Liver (tissue), 9 donors: ENCODE results near the gene NFE2L2. TPM values are rescaled to one million over a fixed set of nuclear protein-coding genes. Genes with fewer than 3 reads are reported as not detected.

Experiments
- DNase-seq: peaks from one replicate; pipeline ENCODE4 v3.0.0-alpha.2; 2017; ENCODE audit warnings: low spot score
- H3K27ac ChIP-seq, 2 donors: one replicate each; pipeline ENCODE4 v1.7.0; 2013; ENCODE audit warnings: inconsistent platforms in 2 of 2, low read length in 2 of 2, control low read depth in 1 of 2, low read depth in 1 of 2, mild to moderate bottlenecking in 1 of 2
- H3K27me3 ChIP-seq, 4 donors: one replicate each; pipeline versions ENCODE4 v1.6.1 to v1.7.0; 2013; ENCODE audit warnings: low read length in 3 of 4, inconsistent platforms in 1 of 4, mild to moderate bottlenecking in 1 of 4, moderate library complexity in 1 of 4; ENCODE audit not compliant: control insufficient read depth in 4 of 4, insufficient read depth in 4 of 4
- H3K36me3 ChIP-seq, 4 donors: one replicate each; pipeline versions ENCODE4 v1.6.1 to v1.7.0; 2013; ENCODE audit warnings: low read length in 3 of 4, mild to moderate bottlenecking in 3 of 4, low read depth in 1 of 4, moderate library complexity in 1 of 4; ENCODE audit not compliant: control insufficient read depth in 4 of 4, insufficient read depth in 3 of 4
- H3K4me1 ChIP-seq, 4 donors: one replicate each; pipeline versions ENCODE4 v1.6.1 to v1.7.0; 2013; ENCODE audit warnings: low read length in 3 of 4, mild to moderate bottlenecking in 3 of 4, moderate library complexity in 1 of 4; ENCODE audit not compliant: control insufficient read depth in 4 of 4, insufficient read depth in 4 of 4
- H3K4me3 ChIP-seq, 3 donors: one replicate each; pipeline versions ENCODE4 v1.6.1 to v1.7.0; 2013; ENCODE audit warnings: low read length in 3 of 3, control low read depth in 1 of 3, low read depth in 1 of 3, mild to moderate bottlenecking in 1 of 3
- H3K9ac ChIP-seq, 2 donors: one replicate each; pipeline ENCODE4 v1.7.0; 2013; ENCODE audit warnings: low read length in 2 of 2, mild to moderate bottlenecking in 2 of 2, moderate library complexity in 2 of 2, control low read depth in 1 of 2, low read depth in 1 of 2
- H3K9me3 ChIP-seq, 4 donors: one replicate each; pipeline versions ENCODE4 v1.6.1 to v1.7.0; 2013; ENCODE audit warnings: low read length in 3 of 4; ENCODE audit not compliant: control insufficient read depth in 4 of 4
- ATF3 ChIP-seq: IDR thresholded peaks from 2 replicates; pipeline ENCODE4 v1.6.1; 2016; ENCODE audit warnings: antibody characterized with exemption
- CTCF ChIP-seq: fragments of 150-350 bp; IDR thresholded peaks from 2 replicates; pipeline ENCODE4 v1.5.1; 2017; ENCODE audit warnings: improper control_type of control experiment, low read depth, low read length; ENCODE audit not compliant: missing input control
- EGR1 ChIP-seq, 2 donors: IDR thresholded peaks; 2 replicates each; pipeline ENCODE4 v1.6.1; 2016 to 2018; ENCODE audit warnings: antibody characterized with exemption in 2 of 2, low read depth in 2 of 2
- FOXA1 ChIP-seq: IDR thresholded peaks from 2 replicates; pipeline ENCODE4 v1.6.1; 2016; ENCODE audit warnings: antibody characterized with exemption
- FOXA2 ChIP-seq: IDR thresholded peaks from 2 replicates; pipeline ENCODE4 v1.6.1; 2016; ENCODE audit warnings: antibody characterized with exemption
- GABPA ChIP-seq, 2 donors: IDR thresholded peaks in 1 of 2; conservative IDR thresholded peaks in 1 of 2; 2 replicates each; pipeline ENCODE4 v1.6.1; 2016; ENCODE audit warnings: antibody characterized with exemption in 2 of 2, mild to moderate bottlenecking in 1 of 2, moderate library complexity in 1 of 2
- HNF4A ChIP-seq, 2 donors: conservative IDR thresholded peaks; 2 replicates each; pipeline ENCODE4 v1.6.1; 2016; ENCODE audit warnings: antibody characterized with exemption in 2 of 2, mild to moderate bottlenecking in 2 of 2
- HNF4G ChIP-seq: IDR thresholded peaks from 2 replicates; pipeline ENCODE4 v1.6.1; 2016; ENCODE audit warnings: antibody characterized with exemption
- MAX ChIP-seq: IDR thresholded peaks from 2 replicates; pipeline ENCODE4 v1.6.1; 2016; ENCODE audit warnings: antibody characterized with exemption
- NR2F2 ChIP-seq: IDR thresholded peaks from 2 replicates; pipeline ENCODE4 v1.6.1; 2016; ENCODE audit warnings: antibody characterized with exemption
- RAD21 ChIP-seq, 2 donors: IDR thresholded peaks; 2 replicates each; pipeline ENCODE4 v1.6.1; 2016; ENCODE audit warnings: antibody characterized with exemption in 2 of 2, mild to moderate bottlenecking in 2 of 2
- TAF1 ChIP-seq: conservative IDR thresholded peaks from 2 replicates; pipeline ENCODE4 v1.6.1; 2016; ENCODE audit warnings: antibody characterized with exemption, mild to moderate bottlenecking
- YY1 ChIP-seq: IDR thresholded peaks from 2 replicates; pipeline ENCODE4 v1.6.1; 2016; ENCODE audit warnings: antibody characterized with exemption, mild to moderate bottlenecking
- WGBS: extraction: QIAGEN DNeasy Blood & Tissue Kit; methylation state at CpG from one replicate; pipeline ENCODE4 v1.1.7; 2013; 5-methylcytosine and 5-hydroxymethylcytosine counted together
- polyA plus RNA-seq, 2 donors: library from polyadenylated mRNA; stranded (reverse) in 1 of 2; unstranded in 1 of 2; fragments of 200-250 nt in 1 of 2; fragments of >200 nt in 1 of 2; fragmentation: Nextera tagmentation in 1 of 2; extraction: Ambion mirVana in 1 of 2; gene quantifications; one replicate each; pipeline versions ENCODE4 v1.2.1 to v1.2.3, GENCODE V29; 2013 to 2015
- total RNA-seq, 2 donors: library from RNA; depleted of rRNA; stranded (reverse); fragments of >200 nt; gene quantifications; one replicate each; pipeline ENCODE4 v1.2.3, GENCODE V29; 2014
- TF ChIP-seq, protein P1 (sequence below): IDR thresholded peaks from 2 replicates; pipeline ENCODE4 v1.6.1; 2016; ENCODE audit warnings: antibody characterized with exemption
- donor health status: healthy.
- donor health status: healthy.
- donor health status: healthy.
- donor health status: healthy.
- donor health status: healthy.

Gene NFE2L2
- total and polyA plus RNA-seq, 4 donors: 22.5 to 31.0 (median 27.1) TPM

GRCh38 chr2:177237932-177238331 is 26.6 kb downstream of the NFE2L2 start:
- no peak overlapping the region for H3K27ac ChIP-seq

DNA sequence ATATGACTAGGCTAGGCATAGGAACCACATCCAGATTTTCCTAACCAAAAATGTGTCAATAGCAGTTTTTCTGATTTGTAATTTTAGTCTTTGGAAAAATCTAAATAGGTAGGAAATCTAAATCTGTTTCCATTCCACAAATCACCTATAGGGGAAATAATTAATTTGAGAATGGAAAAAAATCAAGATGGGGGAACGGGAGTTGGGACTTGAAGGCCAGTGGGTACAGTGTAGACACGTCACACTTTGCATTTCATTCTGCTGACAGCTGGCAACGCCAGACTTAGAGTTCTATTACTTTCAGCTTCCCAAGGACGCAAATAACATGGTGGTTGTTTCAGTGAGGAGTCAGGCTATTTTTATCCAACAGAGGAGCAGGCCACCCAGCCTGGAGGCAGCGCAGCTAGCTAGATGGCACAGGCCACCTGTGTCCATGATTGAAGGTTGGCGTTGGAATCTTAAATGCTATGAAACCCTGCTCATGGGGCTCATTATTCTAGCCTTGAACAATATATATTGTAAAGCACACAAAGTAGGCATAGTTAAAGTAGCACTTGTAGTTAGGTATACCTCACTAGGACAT is 28.6 kb downstream of the NFE2L2 start:
- Histone ChIP-seq H3K4me1 (peaks cover 5 to 30% (median 24%) of the 10 kb centered on the region in 4 donors), H3K36me3 (peaks cover 0 to 34% (median 29%) of the 10 kb centered on the region in 4 donors), H3K9me3 (no peaks in the 10 kb centered on the region), H3K9ac (no peak overlapping the region), H3K4me3 (no peak overlapping the region), H3K27ac (no peak overlapping the region), H3K27me3 (no peaks in the 10 kb centered on the region)
- WGBS: 95% methylated on average over 6 of the region's 6 CpGs
- no peak for DNase-seq
- TF ChIP-seq HNF4G: no peak
- TF ChIP-seq, protein P1, sequence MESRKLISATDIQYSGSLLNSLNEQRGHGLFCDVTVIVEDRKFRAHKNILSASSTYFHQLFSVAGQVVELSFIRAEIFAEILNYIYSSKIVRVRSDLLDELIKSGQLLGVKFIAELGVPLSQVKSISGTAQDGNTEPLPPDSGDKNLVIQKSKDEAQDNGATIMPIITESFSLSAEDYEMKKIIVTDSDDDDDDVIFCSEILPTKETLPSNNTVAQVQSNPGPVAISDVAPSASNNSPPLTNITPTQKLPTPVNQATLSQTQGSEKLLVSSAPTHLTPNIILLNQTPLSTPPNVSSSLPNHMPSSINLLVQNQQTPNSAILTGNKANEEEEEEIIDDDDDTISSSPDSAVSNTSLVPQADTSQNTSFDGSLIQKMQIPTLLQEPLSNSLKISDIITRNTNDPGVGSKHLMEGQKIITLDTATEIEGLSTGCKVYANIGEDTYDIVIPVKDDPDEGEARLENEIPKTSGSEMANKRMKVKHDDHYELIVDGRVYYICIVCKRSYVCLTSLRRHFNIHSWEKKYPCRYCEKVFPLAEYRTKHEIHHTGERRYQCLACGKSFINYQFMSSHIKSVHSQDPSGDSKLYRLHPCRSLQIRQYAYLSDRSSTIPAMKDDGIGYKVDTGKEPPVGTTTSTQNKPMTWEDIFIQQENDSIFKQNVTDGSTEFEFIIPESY: no peak
- TF ChIP-seq RAD21 (IDR thresholded peaks at IDR 0.05): no peak
- TF ChIP-seq FOXA2: no peak
- TF ChIP-seq CTCF: no peak
- TF ChIP-seq ATF3: no peak
- no peak for TF ChIP-seq TAF1
- TF ChIP-seq GABPA (IDR thresholded peaks at IDR 0.05 in 1 of 2, conservative IDR thresholded peaks at IDR 0.05 in 1 of 2): no peak
- no peak for TF ChIP-seq HNF4A (conservative IDR thresholded peaks at IDR 0.05)
- TF ChIP-seq EGR1 (IDR thresholded peaks at IDR 0.05; ENCODE audit: low read depth in 2 of 2): no peak

More at GRCh38 chr2:177237932-177238331, 26.6 kb downstream of the NFE2L2 start:
- no peak for DNase-seq
- Histone ChIP-seq H3K36me3 (peaks cover 0 to 14% (median 10%) of the 10 kb centered on the region in 4 donors), H3K27me3 (no peaks in the 10 kb centered on the region), H3K9ac (no peak overlapping the region), H3K4me1 (peaks cover 6 to 48% (median 28%) of the 10 kb centered on the region in 4 donors), H3K9me3 (no peaks in the 10 kb centered on the region), H3K4me3 (no peak overlapping the region)
- 46% methylated on average over 2 of the region's 2 CpGs for WGBS
- TF ChIP-seq RAD21 (IDR thresholded peaks at IDR 0.05) (no peak), FOXA1 (no peak), TAF1 (no peak), MAX (no peak), ATF3 (no peak), FOXA2 (no peak), HNF4A (conservative IDR thresholded peaks at IDR 0.05) (no peak), HNF4G (no peak), CTCF (no peak), GABPA (IDR thresholded peaks at IDR 0.05 in 1 of 2, conservative IDR thresholded peaks at IDR 0.05 in 1 of 2) (no peak), EGR1 (IDR thresholded peaks at IDR 0.05; ENCODE audit: low read depth in 2 of 2) (no peak), YY1 (no peak), NR2F2 (no peak)
- TF ChIP-seq, protein P1: no peak
